Inferior parietal cortex (tissue), 1 donor: ENCODE measurements around the gene SPRED1.
"Not testable (repeated sequence)": the region's sequence is repeated elsewhere in the genome, so short reads cannot be mapped to it uniquely, and the experiment has no call there.

Source experiments
- DNase-seq: peaks from one replicate; pipeline ENCODE4 v3.0.0-alpha.2; 2016; ENCODE audit errors: extremely low spot score

Gene SPRED1

GRCh38 chr15:38231436-38231835 lies 21.2 kb upstream of the SPRED1 start:
- peak; percentile 47 for DNase-seq

- not testable (repeated sequence) for DNase-seq
These were observed 15.6 kb upstream of the SPRED1 start for GRCh38 chr15:38237021-38237420.

GRCh38 chr15:38238311-38238710 lies 14.3 kb upstream of the SPRED1 start:
- DNase-seq, result no peak

- no peak for DNase-seq
These were observed 10.6 kb upstream of the SPRED1 start for GRCh38 chr15:38242055-38242454.

GRCh38 chr15:38243278-38244055 lies 9.2 kb upstream of the SPRED1 start:
- no peak for DNase-seq

- DNase-seq, result no peak
These were observed 5.3 kb upstream of the SPRED1 start for GRCh38 chr15:38247336-38247735.

- no peak for DNase-seq
These were observed 730 bp downstream of the SPRED1 start for GRCh38 chr15:38253351-38253781.

- DNase-seq, result peak; percentile 75
These were observed 1.6 kb downstream of the SPRED1 start for GRCh38 chr15:38254051-38254883.

- DNase-seq, result no peak
These were observed 3.1 kb downstream of the SPRED1 start for GRCh38 chr15:38255690-38256089.

GRCh38 chr15:38257676-38258075 lies 5.0 kb downstream of the SPRED1 start:
- no peak for DNase-seq

- DNase-seq, result no peak
These were observed 6.5 kb downstream of the SPRED1 start for GRCh38 chr15:38259134-38259533.

GRCh38 chr15:38260077-38260476 lies 7.4 kb downstream of the SPRED1 start:
- no peak for DNase-seq

- DNase-seq, result no peak
These were observed 10.6 kb downstream of the SPRED1 start for GRCh38 chr15:38263251-38263650.

GRCh38 chr15:38263996-38264395 lies 11.4 kb downstream of the SPRED1 start:
- DNase-seq, result no peak

- DNase-seq, result no peak
These were observed 13.8 kb downstream of the SPRED1 start for GRCh38 chr15:38266247-38266986.

GRCh38 chr15:38267421-38268022 lies 14.9 kb downstream of the SPRED1 start:
- DNase-seq, result no peak

GRCh38 chr15:38271144-38271543 lies 18.5 kb downstream of the SPRED1 start:
- DNase-seq, result no peak

GRCh38 chr15:38271895-38272294 lies 19.3 kb downstream of the SPRED1 start:
- no peak for DNase-seq

- not testable (repeated sequence) for DNase-seq
These were observed 19.8 kb downstream of the SPRED1 start for GRCh38 chr15:38272431-38272830.

- no peak for DNase-seq
These were observed 21.5 kb downstream of the SPRED1 start for GRCh38 chr15:38274135-38274534.

GRCh38 chr15:38275959-38276358 lies 23.3 kb downstream of the SPRED1 start:
- DNase-seq, result no peak

- not testable (repeated sequence) for DNase-seq
These were observed 24.6 kb downstream of the SPRED1 start for GRCh38 chr15:38277281-38277680.
